Inflammatory macrophage treated with lipopolysaccharide for 1 hour (primary cell): Measurements from ENCODE around the gene IGSF9.

Source experiments
- DNase-seq, 2 donors: peaks; one replicate each; pipeline ENCODE4 v3.0.0-alpha.2; 2020 to 2022

IGSF9 gene

GRCh38 chr1:159945483-159946241 is at the start of gene IGSF9:
Gene IGSF9, minus strand, starts transcription at chr1:159945613. Its CDS starts 2,159 bp downstream, at chr1:159943454.
- no peak for DNase-seq

GRCh38 chr1:159994896-159995295 is 49.5 kb upstream of the IGSF9 start:
- no peak for DNase-seq

- no peak for DNase-seq
Measured at GRCh38 chr1:159993911-159994310, 48.5 kb upstream of the IGSF9 start.

GRCh38 chr1:159992161-159992560 is 46.7 kb upstream of the IGSF9 start:
- DNase-seq, result no peak

- peak; percentile 31 to 41 for DNase-seq
Measured at GRCh38 chr1:159991513-159991912, 46.1 kb upstream of the IGSF9 start.

- DNase-seq, result no peak
Measured at GRCh38 chr1:159990005-159990404, 44.6 kb upstream of the IGSF9 start.

GRCh38 chr1:159989581-159989980 is 44.2 kb upstream of the IGSF9 start:
- DNase-seq, result no peak

GRCh38 chr1:159988006-159988405 is 42.6 kb upstream of the IGSF9 start:
- no peak for DNase-seq

- DNase-seq, result no peak
Measured at GRCh38 chr1:159987186-159987585, 41.8 kb upstream of the IGSF9 start.

GRCh38 chr1:159986531-159986930 is 41.1 kb upstream of the IGSF9 start:
- DNase-seq, result no peak

GRCh38 chr1:159986093-159986492 is 40.7 kb upstream of the IGSF9 start:
- no peak for DNase-seq

- no peak for DNase-seq
Measured at GRCh38 chr1:159985473-159985872, 40.1 kb upstream of the IGSF9 start.

- no peak for DNase-seq
Measured at GRCh38 chr1:159983681-159984080, 38.3 kb upstream of the IGSF9 start.

- DNase-seq, result no peak
Measured at GRCh38 chr1:159982280-159982679, 36.9 kb upstream of the IGSF9 start.

GRCh38 chr1:159981351-159982055 is 36.1 kb upstream of the IGSF9 start:
- no peak for DNase-seq

GRCh38 chr1:159980786-159981185 is 35.4 kb upstream of the IGSF9 start:
- DNase-seq, result no peak

- no peak for DNase-seq
Measured at GRCh38 chr1:159980076-159980475, 34.7 kb upstream of the IGSF9 start.

- no peak for DNase-seq
Measured at GRCh38 chr1:159979257-159979656, 33.8 kb upstream of the IGSF9 start.

- DNase-seq, result no peak
Measured at GRCh38 chr1:159978107-159978398, 32.6 kb upstream of the IGSF9 start.

GRCh38 chr1:159977364-159978106 is 32.1 kb upstream of the IGSF9 start:
- no peak for DNase-seq

- DNase-seq, result no peak
Measured at GRCh38 chr1:159974350-159974965, 29.0 kb upstream of the IGSF9 start.

GRCh38 chr1:159973350-159973940 is 28.0 kb upstream of the IGSF9 start:
- no peak for DNase-seq
